Progenitor cell of endocrine pancreas (in vitro differentiated cells): ENCODE results near the gene ARG2. TPM values are rescaled to one million over a fixed set of nuclear protein-coding genes. Genes with fewer than 3 reads are reported as not detected.

ENCODE experiments used
- DNase-seq: peaks from one replicate; pipeline ENCODE4 v3.0.0; 2021; ENCODE audit warnings: low spot score; ENCODE audit not compliant: unreplicated experiment
- H3K27ac Mint-ChIP-seq: 2 replicates; pipeline ENCODE4 v1.8.0; 2021; ENCODE audit warnings: mild to moderate bottlenecking, moderate library complexity, mixed read lengths
- H3K27me3 Mint-ChIP-seq: 2 replicates; pipeline ENCODE4 v1.8.0; 2021; ENCODE audit warnings: mixed read lengths
- H3K36me3 Mint-ChIP-seq: 2 replicates; pipeline ENCODE4 v1.8.0; 2022; ENCODE audit warnings: mixed read lengths; ENCODE audit not compliant: insufficient read depth
- H3K4me1 Mint-ChIP-seq: 2 replicates; pipeline ENCODE4 v1.8.0; 2021; ENCODE audit warnings: low read depth, mixed read lengths
- H3K4me3 Mint-ChIP-seq: 2 replicates; pipeline ENCODE4 v1.8.0; 2021; ENCODE audit warnings: low read depth, mild to moderate bottlenecking, moderate library complexity, mixed read lengths
- H3K9me3 Mint-ChIP-seq: 2 replicates; pipeline ENCODE4 v1.8.0; 2021; ENCODE audit warnings: low read depth, mixed read lengths
- total RNA-seq: library from RNA; stranded (reverse); gene quantifications from 2 replicates; pipeline ENCODE4 v1.2.1, GENCODE V29; 2021
- TF ChIP-seq, protein P1 (sequence below): fragments of 200-600 bp; sonication (generic); IDR thresholded peaks from one replicate; pipeline ENCODE4 v1.5.0; 2021; ENCODE audit warnings: antibody characterized with exemption, mild to moderate bottlenecking; ENCODE audit not compliant: unreplicated experiment

ARG2 gene
- total RNA-seq, 1 donor from 2014 or later: 25.1 TPM

DNA sequence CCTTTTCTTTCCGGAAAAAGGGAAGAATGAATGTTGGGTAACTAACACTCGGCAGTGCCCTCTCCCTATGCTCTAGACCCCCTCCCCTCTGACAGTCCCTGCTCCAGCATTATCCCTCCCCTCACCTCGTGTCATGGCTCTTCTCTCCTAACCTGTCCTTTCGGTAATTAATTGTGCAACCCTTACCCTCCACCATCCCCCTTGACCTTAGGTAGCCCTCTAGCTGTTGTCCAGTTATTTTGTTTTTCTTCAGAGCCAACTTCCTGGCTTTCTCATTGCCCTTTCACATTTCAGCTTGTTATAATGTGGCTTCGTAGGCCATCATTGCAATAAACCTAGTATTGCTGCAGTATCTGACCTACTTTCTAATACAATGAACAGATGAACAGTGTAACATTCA is 11.2 kb downstream of the ARG2 start:
- Mint-ChIP-seq H3K36me3 (peaks cover 14% of the 10 kb centered on the region), H3K27me3 (no peaks in the 10 kb centered on the region), H3K27ac (no peak overlapping the region), H3K9me3 (no peaks in the 10 kb centered on the region), H3K4me1 (no peaks in the 10 kb centered on the region), H3K4me3 (no peak overlapping the region)
- no peak for DNase-seq
- TF ChIP-seq, protein P1, sequence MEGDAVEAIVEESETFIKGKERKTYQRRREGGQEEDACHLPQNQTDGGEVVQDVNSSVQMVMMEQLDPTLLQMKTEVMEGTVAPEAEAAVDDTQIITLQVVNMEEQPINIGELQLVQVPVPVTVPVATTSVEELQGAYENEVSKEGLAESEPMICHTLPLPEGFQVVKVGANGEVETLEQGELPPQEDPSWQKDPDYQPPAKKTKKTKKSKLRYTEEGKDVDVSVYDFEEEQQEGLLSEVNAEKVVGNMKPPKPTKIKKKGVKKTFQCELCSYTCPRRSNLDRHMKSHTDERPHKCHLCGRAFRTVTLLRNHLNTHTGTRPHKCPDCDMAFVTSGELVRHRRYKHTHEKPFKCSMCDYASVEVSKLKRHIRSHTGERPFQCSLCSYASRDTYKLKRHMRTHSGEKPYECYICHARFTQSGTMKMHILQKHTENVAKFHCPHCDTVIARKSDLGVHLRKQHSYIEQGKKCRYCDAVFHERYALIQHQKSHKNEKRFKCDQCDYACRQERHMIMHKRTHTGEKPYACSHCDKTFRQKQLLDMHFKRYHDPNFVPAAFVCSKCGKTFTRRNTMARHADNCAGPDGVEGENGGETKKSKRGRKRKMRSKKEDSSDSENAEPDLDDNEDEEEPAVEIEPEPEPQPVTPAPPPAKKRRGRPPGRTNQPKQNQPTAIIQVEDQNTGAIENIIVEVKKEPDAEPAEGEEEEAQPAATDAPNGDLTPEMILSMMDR: no peak

DNA sequence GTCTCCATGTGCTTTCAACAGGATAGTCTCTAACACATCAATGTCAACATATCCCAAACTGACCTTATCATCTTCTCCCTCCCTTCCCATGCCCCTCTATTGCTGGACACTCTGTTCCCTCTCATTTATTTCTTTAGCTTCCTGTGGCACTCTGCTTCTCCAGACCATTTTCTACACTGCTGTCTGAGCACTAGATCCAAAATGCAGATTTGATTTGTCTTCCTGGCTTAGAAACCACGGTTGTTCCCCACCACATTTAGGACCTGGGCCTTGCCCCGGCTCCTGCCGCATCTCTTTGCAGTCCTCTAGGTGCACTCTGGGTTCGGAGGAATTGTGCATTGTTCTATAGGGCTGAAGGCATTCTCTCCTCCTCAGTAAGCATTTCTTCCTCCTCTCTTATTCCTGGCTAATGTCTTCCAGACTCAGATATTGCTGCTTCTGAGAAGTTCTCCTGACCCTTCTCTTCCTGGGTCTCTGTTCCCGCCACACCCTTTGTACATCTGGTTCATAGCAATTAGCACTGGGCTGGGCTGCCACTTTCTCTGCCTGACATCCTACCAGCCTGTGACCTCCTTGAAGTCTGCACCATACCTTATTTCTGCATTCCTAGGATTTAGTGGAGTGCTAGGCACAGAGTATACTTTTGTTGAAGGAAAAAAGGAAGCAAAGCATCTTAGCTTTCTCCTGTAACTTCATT is 13.9 kb downstream of the ARG2 start:
- H3K27ac Mint-ChIP-seq: no peak overlapping the region
- H3K9me3 Mint-ChIP-seq: no peaks in the 10 kb centered on the region
- H3K4me3 Mint-ChIP-seq: no peak overlapping the region
- TF ChIP-seq, protein P1: no peak
- peaks cover 12% of the 10 kb centered on the region for H3K36me3 Mint-ChIP-seq
- DNase-seq: no peak
- no peaks in the 10 kb centered on the region for H3K4me1 Mint-ChIP-seq
- H3K27me3 Mint-ChIP-seq: no peaks in the 10 kb centered on the region

DNA sequence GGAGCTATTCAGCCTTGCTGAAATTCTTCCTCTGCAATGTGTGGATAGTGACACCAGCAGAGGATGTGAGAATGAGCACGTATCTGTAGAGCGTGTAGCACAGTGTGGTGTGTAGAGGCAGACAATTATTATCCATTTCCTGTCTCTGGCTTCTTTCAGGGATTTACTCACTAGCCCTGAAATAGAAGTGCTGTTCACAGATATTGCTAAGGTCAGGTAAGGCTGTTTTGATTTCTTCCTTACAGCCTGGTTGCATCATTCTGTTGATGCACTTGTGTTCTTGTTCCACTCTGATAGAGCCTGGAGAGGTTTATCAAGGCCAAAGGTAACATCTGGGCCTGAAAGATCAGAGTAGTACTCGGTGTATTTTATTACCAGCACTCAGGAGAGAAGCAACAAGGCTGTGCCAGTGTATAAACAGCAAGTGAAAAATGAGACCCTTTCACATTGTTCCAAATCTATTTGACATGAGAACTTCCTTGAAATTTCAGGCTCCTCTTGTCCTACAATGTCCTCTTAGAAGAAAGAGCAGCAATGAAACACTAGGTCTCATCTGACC is 16.7 kb downstream of the ARG2 start:
- TF ChIP-seq, protein P1: no peak
- H3K36me3 Mint-ChIP-seq: peaks cover 11% of the 10 kb centered on the region
- no peak overlapping the region for H3K4me3 Mint-ChIP-seq
- H3K27ac Mint-ChIP-seq: no peak overlapping the region
- no peaks in the 10 kb centered on the region for H3K9me3 Mint-ChIP-seq
- DNase-seq: no peak
- H3K4me1 Mint-ChIP-seq: no peaks in the 10 kb centered on the region
- H3K27me3 Mint-ChIP-seq: no peaks in the 10 kb centered on the region

DNA sequence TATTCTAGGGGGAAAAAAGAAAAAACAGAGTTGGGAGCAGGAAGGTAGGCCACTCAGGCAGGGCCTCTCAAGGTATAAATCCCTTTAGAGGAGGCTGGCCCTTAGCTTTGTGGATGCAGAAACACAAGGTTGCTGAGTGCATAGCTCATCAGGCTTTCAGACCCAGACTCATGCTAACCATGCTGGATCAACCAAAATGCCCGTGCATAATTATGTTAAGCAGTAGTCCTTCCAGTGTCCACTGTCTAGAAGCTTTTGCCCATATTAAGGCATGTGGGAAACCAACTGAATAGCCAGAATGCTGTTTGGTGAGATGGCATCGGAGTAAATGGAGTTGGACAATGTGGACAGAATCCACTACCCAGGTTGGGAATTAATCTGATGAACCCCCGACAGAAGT is 18.9 kb downstream of the ARG2 start:
- Mint-ChIP-seq H3K27ac (no peak overlapping the region), H3K27me3 (no peaks in the 10 kb centered on the region), H3K9me3 (no peaks in the 10 kb centered on the region), H3K4me1 (no peaks in the 10 kb centered on the region), H3K36me3 (no peaks in the 10 kb centered on the region), H3K4me3 (no peak overlapping the region)
- DNase-seq: no peak
- TF ChIP-seq, protein P1: no peak

DNA sequence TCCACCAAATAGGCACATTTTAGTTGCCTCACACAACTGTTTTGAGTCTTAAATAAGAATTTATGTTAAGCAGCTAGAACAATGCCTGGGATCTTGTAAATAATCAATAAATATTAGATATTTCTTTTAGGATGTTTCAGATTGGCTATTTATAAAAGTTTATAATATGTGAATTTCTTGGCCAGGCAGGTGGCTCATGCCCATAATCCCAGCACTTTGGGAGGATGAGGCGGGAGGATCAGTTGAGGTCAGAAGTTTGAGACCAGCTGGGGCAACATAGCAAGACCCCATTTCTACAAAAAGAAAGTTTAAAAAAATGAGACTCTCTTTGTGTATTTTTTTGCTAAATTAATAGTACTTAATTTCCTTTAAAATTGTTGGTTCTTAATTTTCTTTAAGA is 21.8 kb downstream of the ARG2 start:
- no peak for DNase-seq
- no peak overlapping the region for H3K4me3 Mint-ChIP-seq
- no peak overlapping the region for H3K27ac Mint-ChIP-seq
- TF ChIP-seq, protein P1: no peak
- H3K36me3 Mint-ChIP-seq: peaks cover 2% of the 10 kb centered on the region
- H3K27me3 Mint-ChIP-seq: no peaks in the 10 kb centered on the region
- no peaks in the 10 kb centered on the region for H3K4me1 Mint-ChIP-seq
- no peaks in the 10 kb centered on the region for H3K9me3 Mint-ChIP-seq
